ENCODE results near the gene ZNF384.

The ZNF384 gene

GRCh38 chr12:6699259-6699988, 10.2 kb upstream of the ZNF384 start:
- no peak for DNase-seq

GRCh38 chr12:6698352-6699046, 9.3 kb upstream of the ZNF384 start:
- DNase-seq = no peak

- DNase-seq = no peak
Observed at GRCh38 chr12:6697584-6698351, 8.6 kb upstream of the ZNF384 start.

GRCh38 chr12:6696690-6697583, 7.8 kb upstream of the ZNF384 start:
- DNase-seq = no peak

- no peak for DNase-seq
Observed at GRCh38 chr12:6695313-6696045, 6.3 kb upstream of the ZNF384 start.

GRCh38 chr12:6694701-6695100, 5.5 kb upstream of the ZNF384 start:
- no peak for DNase-seq

GRCh38 chr12:6693832-6694355, 4.7 kb upstream of the ZNF384 start:
- no peak for DNase-seq

GRCh38 chr12:6692888-6693287, 3.7 kb upstream of the ZNF384 start:
- DNase-seq = no peak

- no peak for DNase-seq
Observed at GRCh38 chr12:6691473-6691872, 2.3 kb upstream of the ZNF384 start.

GRCh38 chr12:6688543-6688998, 604 bp downstream of the ZNF384 start:
- DNase-seq = peak; percentile 86

GRCh38 chr12:6685814-6686213, 3.4 kb downstream of the ZNF384 start:
- DNase-seq = no peak

- DNase-seq = peak; percentile 28
Observed at GRCh38 chr12:6684609-6685008, 4.6 kb downstream of the ZNF384 start.

GRCh38 chr12:6676962-6677361, 12.2 kb downstream of the ZNF384 start:
- no peak for DNase-seq

- no peak for DNase-seq
Observed at GRCh38 chr12:6672143-6672542, 17.0 kb downstream of the ZNF384 start.

GRCh38 chr12:6667559-6668210, 21.5 kb downstream of the ZNF384 start:
- no peak for DNase-seq

- DNase-seq = no peak
Observed at GRCh38 chr12:6666211-6666610, 23.0 kb downstream of the ZNF384 start.

GRCh38 chr12:6664902-6665301, 24.3 kb downstream of the ZNF384 start:
- DNase-seq = no peak

- peak; percentile 100 for DNase-seq
Observed at GRCh38 chr12:6662906-6663742, 26.1 kb downstream of the ZNF384 start, which contains the start of gene ING4. TSS of gene ING4 (minus strand) at chr12:6663119. CDS start at chr12:6663101, 18 bp downstream.

GRCh38 chr12:6662602-6662905, 26.6 kb downstream of the ZNF384 start:
- no peak for DNase-seq

- no peak for DNase-seq
Observed at GRCh38 chr12:6653987-6654386, 35.2 kb downstream of the ZNF384 start.
